Neural progenitor cell (in vitro differentiated cells): ENCODE measurements around the gene TPP1. TPM values are rescaled to one million over a fixed set of nuclear protein-coding genes. Genes with fewer than 3 reads are reported as not detected.

Experiments used
- DNase-seq: peaks from one replicate; pipeline ENCODE4 v3.0.0-alpha.2; 2016; ENCODE audit warnings: low spot score
- H2AFZ ChIP-seq: fragments of 200-600 bp; sonication (generic); replicated peaks from 2 replicates; pipeline ENCODE4 v1.6.1; 2016; ENCODE audit warnings: antibody characterized with exemption
- H3F3A ChIP-seq: fragments of 200-600 bp; sonication (generic); 2 replicates; pipeline ENCODE4 v1.6.1; 2016; ENCODE audit warnings: antibody characterized with exemption, low read depth
- H3K27ac ChIP-seq: fragments of 200-600 bp; sonication (generic); 2 replicates; pipeline ENCODE4 v1.5.1; 2016; ENCODE audit warnings: mild to moderate bottlenecking
- H3K27me3 ChIP-seq: fragments of 200-600 bp; sonication (generic); 2 replicates; pipeline ENCODE4 v1.6.1; 2016; ENCODE audit warnings: mild to moderate bottlenecking, moderate library complexity
- H3K36me3 ChIP-seq: fragments of 200-600 bp; sonication (generic); 2 replicates; pipeline ENCODE4 v1.5.1; 2016
- H3K4me1 ChIP-seq: fragments of 200-600 bp; sonication (generic); 2 replicates; pipeline ENCODE4 v1.6.1; 2016; ENCODE audit warnings: mixed run types
- H3K4me2 ChIP-seq: fragments of 200-600 bp; sonication (generic); 2 replicates; pipeline ENCODE4 v1.6.1; 2016
- H3K4me3 ChIP-seq: fragments of 200-600 bp; sonication (generic); 2 replicates; pipeline ENCODE4 v1.5.1; 2016
- H3K79me2 ChIP-seq: fragments of 200-600 bp; sonication (generic); 2 replicates; pipeline ENCODE4 v1.6.1; 2016; ENCODE audit warnings: low read depth
- H3K9ac ChIP-seq: fragments of 200-600 bp; sonication (generic); 2 replicates; pipeline ENCODE4 v1.6.1; 2016
- H3K9me3 ChIP-seq: fragments of 200-600 bp; sonication (generic); 2 replicates; pipeline ENCODE4 v1.5.1; 2016; ENCODE audit warnings: low read depth
- H4K20me1 ChIP-seq: fragments of 200-600 bp; sonication (generic); 2 replicates; pipeline ENCODE4 v1.6.1; 2016; ENCODE audit warnings: low read depth
- H3K27ac Mint-ChIP-seq: 3 replicates; pipeline ENCODE4 v1.8.0; 2021; ENCODE audit warnings: mixed read lengths
- H3K27me3 Mint-ChIP-seq: 2 replicates; pipeline ENCODE4 v1.8.0; 2022; ENCODE audit warnings: low read depth, mild to moderate bottlenecking, inconsistent platforms, moderate library complexity, mixed read lengths; ENCODE audit not compliant: insufficient read depth
- H3K36me3 Mint-ChIP-seq: 3 replicates; pipeline ENCODE4 v1.8.0; 2021; ENCODE audit warnings: mixed read lengths
- H3K4me1 Mint-ChIP-seq: 3 replicates; pipeline ENCODE4 v1.8.0; 2021; ENCODE audit warnings: mixed read lengths
- H3K4me3 Mint-ChIP-seq: 3 replicates; pipeline ENCODE4 v1.8.0; 2021; ENCODE audit warnings: mild to moderate bottlenecking, moderate library complexity, mixed read lengths
- H3K9me3 Mint-ChIP-seq: 3 replicates; pipeline ENCODE4 v1.8.0; 2020; ENCODE audit warnings: mixed read lengths
- EZH2 ChIP-seq: fragments of 200-600 bp; sonication (generic); IDR thresholded peaks from 2 replicates; pipeline ENCODE4 v1.6.1; 2017; ENCODE audit warnings: antibody characterized with exemption, mild to moderate bottlenecking, moderate library complexity
- EZH2phosphoT487 ChIP-seq: fragments of 200-600 bp; sonication (generic); IDR thresholded peaks from 2 replicates; pipeline ENCODE4 v1.6.1; 2017; ENCODE audit warnings: antibody characterized with exemption
- total RNA-seq: library from RNA; depleted of rRNA; stranded (reverse); fragments of >200 nt; gene quantifications from 2 replicates; pipeline ENCODE4 v1.2.3, GENCODE V29; 2015; ENCODE audit warnings: low replicate concordance
- TF ChIP-seq, protein P1 (sequence below): fragments of 200-600 bp; sonication (generic); IDR thresholded peaks from 2 replicates; pipeline ENCODE4 v1.5.1; 2017; ENCODE audit warnings: antibody characterized with exemption, mild to moderate bottlenecking

TPP1 gene
- total RNA-seq, 1 donor from 2014 or later, result 9.9 TPM

DNA sequence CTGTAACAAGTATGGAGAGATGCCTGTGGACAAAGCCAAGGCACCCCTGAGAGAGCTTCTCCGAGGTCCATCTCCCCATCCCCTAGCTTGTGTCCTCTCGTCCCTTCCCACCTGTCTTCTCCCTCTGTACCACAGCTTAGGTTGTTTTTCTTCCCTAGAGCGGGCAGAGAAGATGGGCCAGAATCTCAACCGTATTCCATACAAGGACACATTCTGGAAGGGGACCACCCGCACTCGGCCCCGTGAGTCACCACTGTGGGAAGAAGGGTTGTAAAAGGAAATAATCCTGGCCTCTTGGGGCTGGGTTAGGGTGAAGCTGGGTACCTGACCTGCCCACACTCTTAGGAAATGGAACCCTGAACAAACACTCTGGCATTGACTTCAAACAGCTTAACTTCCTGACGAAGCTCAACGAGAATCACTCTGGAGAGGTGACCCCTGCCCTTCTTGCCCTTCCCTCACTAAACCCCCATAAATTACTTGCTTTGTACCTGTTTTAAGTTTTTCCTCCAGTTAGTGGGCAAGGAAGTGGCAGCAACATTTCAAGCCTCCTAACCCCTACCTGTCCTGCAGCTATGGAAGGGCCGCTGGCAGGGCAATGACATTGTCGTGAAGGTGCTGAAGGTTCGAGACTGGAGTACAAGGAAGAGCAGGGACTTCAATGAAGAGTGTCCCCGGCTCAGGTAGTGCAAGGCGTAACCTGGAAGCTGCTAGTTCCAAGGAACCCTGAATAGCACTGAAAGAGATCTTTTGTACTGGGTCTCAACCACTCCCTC lies 10.3 kb downstream of the TPP1 start:
- Mint-ChIP-seq H3K27ac (peak overlapping the region; percentile 67), H3K27me3 (peaks cover 9% of the 10 kb centered on the region), H3K4me1 (peaks cover 30% of the 10 kb centered on the region), H3K4me3 (no peak overlapping the region), H3K9me3 (no peaks in the 10 kb centered on the region), H3K36me3 (peaks cover 28% of the 10 kb centered on the region)
- Histone ChIP-seq H4K20me1 (peaks cover 7% of the 10 kb centered on the region), H3K79me2 (peaks cover 59% of the 10 kb centered on the region), H3K4me2 (no peak overlapping the region), H3K9me3 (no peaks in the 10 kb centered on the region), H3F3A (peaks cover 52% of the 10 kb centered on the region), H3K4me3 (no peak overlapping the region), H3K4me1 (peaks cover 24% of the 10 kb centered on the region), H3K27me3 (no peaks in the 10 kb centered on the region), H3K27ac (no peak overlapping the region), H2AFZ (no peak overlapping the region), H3K36me3 (peaks cover 4% of the 10 kb centered on the region), H3K9ac (no peak overlapping the region)
- no peak for DNase-seq
- TF ChIP-seq EZH2 (no peak), EZH2phosphoT487 (no peak)
- TF ChIP-seq, protein P1, sequence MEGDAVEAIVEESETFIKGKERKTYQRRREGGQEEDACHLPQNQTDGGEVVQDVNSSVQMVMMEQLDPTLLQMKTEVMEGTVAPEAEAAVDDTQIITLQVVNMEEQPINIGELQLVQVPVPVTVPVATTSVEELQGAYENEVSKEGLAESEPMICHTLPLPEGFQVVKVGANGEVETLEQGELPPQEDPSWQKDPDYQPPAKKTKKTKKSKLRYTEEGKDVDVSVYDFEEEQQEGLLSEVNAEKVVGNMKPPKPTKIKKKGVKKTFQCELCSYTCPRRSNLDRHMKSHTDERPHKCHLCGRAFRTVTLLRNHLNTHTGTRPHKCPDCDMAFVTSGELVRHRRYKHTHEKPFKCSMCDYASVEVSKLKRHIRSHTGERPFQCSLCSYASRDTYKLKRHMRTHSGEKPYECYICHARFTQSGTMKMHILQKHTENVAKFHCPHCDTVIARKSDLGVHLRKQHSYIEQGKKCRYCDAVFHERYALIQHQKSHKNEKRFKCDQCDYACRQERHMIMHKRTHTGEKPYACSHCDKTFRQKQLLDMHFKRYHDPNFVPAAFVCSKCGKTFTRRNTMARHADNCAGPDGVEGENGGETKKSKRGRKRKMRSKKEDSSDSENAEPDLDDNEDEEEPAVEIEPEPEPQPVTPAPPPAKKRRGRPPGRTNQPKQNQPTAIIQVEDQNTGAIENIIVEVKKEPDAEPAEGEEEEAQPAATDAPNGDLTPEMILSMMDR, result no peak

DNA sequence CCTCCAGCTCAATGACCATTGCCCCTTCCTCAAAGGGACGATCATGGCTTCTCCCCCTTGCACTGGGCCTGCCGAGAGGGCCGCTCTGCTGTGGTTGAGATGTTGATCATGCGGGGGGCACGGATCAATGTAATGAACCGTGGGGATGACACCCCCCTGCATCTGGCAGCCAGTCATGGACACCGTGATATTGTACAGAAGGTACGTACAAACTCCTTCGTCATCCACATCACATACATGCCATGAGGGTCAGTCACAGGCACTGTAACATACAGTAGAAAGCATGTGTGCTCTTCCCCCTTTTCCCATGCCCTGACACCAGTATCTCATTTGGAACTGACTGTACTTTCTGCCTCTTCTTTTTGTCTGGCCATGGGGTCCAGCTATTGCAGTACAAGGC lies 11.2 kb downstream of the TPP1 start:
- no peak overlapping the region for H3K27ac ChIP-seq
- H3K27ac Mint-ChIP-seq, result peak overlapping the region; percentile 99

DNA sequence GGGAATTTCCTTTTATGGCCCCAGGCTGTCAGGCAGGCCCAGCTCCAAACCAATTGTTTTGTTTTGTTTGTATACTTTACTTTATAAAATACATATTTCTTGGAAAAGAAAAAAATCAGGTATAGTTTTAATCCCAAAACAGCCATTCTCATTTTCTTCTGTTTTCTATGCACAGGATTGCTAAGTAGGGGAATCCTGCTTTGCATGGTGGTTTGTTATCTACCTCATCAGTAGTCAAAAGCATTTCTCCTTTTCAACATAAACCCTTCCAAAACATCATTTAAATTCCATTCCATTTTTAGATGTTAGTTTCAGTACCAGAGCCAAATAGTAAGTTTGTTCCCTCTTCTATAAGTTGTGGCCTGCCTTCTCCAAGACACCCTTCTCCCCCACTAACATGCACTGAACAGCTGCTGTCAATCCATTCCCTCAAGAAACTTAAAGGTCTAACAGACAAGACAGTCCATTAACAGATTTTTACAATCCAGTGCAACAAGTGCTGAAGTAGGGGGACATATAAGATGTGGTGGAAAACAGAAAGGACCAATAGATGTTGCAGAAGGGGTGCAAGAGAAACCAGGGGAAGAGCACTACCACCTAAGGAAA lies 11.9 kb downstream of the TPP1 start:
- Histone ChIP-seq H3K9ac (peak overlapping the region; percentile 10), H3K4me3 (no peak overlapping the region), H3K9me3 (no peaks in the 10 kb centered on the region), H2AFZ (no peak overlapping the region), H3K36me3 (peaks cover 4% of the 10 kb centered on the region), H3F3A (peaks cover 39% of the 10 kb centered on the region), H3K27ac (peak overlapping the region; percentile 65), H4K20me1 (peaks cover 7% of the 10 kb centered on the region), H3K27me3 (no peaks in the 10 kb centered on the region), H3K79me2 (peaks cover 72% of the 10 kb centered on the region), H3K4me2 (peak overlapping the region; percentile 35), H3K4me1 (peaks cover 22% of the 10 kb centered on the region)
- Mint-ChIP-seq H3K9me3 (no peaks in the 10 kb centered on the region), H3K27ac (peak overlapping the region; percentile 99), H3K4me3 (peak overlapping the region; percentile 72), H3K36me3 (peaks cover 28% of the 10 kb centered on the region), H3K27me3 (peaks cover 9% of the 10 kb centered on the region), H3K4me1 (peaks cover 30% of the 10 kb centered on the region)
- no peak for TF ChIP-seq EZH2
- TF ChIP-seq, protein P1, result no peak
- TF ChIP-seq EZH2phosphoT487, result no peak
- no peak for DNase-seq

More for the DNA sequence above, 11.2 kb downstream of the TPP1 start:
- Mint-ChIP-seq H3K27me3 (peaks cover 9% of the 10 kb centered on the region), H3K36me3 (peaks cover 28% of the 10 kb centered on the region), H3K9me3 (no peaks in the 10 kb centered on the region), H3K4me1 (peaks cover 30% of the 10 kb centered on the region), H3K4me3 (no peak overlapping the region)
- Histone ChIP-seq H3F3A (peaks cover 46% of the 10 kb centered on the region), H3K79me2 (peaks cover 65% of the 10 kb centered on the region), H3K9ac (no peak overlapping the region), H3K36me3 (peaks cover 4% of the 10 kb centered on the region), H3K9me3 (no peaks in the 10 kb centered on the region), H3K4me3 (no peak overlapping the region), H4K20me1 (peaks cover 7% of the 10 kb centered on the region), H3K27me3 (no peaks in the 10 kb centered on the region), H3K4me1 (peaks cover 21% of the 10 kb centered on the region), H2AFZ (no peak overlapping the region), H3K4me2 (no peak overlapping the region)
- DNase-seq, result no peak
- TF ChIP-seq EZH2 (no peak), EZH2phosphoT487 (no peak)
- TF ChIP-seq, protein P1, result no peak
